ENCODE results near the gene C5orf34.
A peak's percentile ranks its signal among the peaks of the same experiment; 100 is the strongest.
"Not testable (repeated sequence)": the region's sequence is repeated elsewhere in the genome, so short reads cannot be mapped to it uniquely, and the experiment has no call there.

C5orf34 gene

DNA sequence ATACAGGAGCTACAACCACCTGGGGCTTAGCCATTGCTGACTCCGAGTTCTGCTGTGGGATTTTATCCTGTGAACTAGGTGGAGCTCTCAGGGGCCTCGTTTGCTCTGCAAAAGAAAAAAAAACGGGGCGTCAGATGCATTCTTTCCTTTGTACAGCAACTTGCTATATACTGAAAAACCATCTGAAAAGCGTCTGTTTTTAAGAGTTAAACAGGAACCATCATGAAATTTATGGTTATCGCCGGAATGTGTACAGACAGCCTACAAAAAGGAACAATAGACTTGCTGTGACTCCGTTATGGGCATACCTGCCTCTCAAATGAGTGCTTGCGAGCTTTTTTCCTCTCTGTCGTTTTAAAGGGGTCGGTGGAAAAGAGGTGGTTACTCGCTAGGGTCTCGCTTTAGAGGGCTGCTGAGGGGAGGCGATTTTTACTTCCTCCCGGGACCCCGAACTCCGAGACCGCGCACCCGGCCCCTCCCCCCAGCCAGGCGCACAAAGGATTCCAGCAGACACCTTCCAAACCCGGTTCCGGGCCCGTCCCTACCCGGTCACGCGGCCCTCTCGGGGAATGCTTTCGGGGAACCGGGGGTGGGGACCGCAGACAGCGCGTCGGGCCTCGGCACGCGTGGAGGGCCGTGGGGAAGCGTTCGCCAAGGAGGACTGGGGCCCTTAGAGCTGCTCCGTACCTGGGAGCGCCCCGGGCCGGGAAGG lies 41.1 kb upstream of the C5orf34 start:
- peak; percentile 54 for DNase-seq (ENCODE audit: low read depth)
- H3K4me3 ChIP-seq (ENCODE audit: low read depth, low read length): peak overlapping the region; percentile 100
- TF ChIP-seq, protein P1, sequence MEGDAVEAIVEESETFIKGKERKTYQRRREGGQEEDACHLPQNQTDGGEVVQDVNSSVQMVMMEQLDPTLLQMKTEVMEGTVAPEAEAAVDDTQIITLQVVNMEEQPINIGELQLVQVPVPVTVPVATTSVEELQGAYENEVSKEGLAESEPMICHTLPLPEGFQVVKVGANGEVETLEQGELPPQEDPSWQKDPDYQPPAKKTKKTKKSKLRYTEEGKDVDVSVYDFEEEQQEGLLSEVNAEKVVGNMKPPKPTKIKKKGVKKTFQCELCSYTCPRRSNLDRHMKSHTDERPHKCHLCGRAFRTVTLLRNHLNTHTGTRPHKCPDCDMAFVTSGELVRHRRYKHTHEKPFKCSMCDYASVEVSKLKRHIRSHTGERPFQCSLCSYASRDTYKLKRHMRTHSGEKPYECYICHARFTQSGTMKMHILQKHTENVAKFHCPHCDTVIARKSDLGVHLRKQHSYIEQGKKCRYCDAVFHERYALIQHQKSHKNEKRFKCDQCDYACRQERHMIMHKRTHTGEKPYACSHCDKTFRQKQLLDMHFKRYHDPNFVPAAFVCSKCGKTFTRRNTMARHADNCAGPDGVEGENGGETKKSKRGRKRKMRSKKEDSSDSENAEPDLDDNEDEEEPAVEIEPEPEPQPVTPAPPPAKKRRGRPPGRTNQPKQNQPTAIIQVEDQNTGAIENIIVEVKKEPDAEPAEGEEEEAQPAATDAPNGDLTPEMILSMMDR (IDR thresholded peaks at IDR 0.05; ENCODE audit: insufficient read depth, low read depth, low read length, missing control alignments): no peak

DNA sequence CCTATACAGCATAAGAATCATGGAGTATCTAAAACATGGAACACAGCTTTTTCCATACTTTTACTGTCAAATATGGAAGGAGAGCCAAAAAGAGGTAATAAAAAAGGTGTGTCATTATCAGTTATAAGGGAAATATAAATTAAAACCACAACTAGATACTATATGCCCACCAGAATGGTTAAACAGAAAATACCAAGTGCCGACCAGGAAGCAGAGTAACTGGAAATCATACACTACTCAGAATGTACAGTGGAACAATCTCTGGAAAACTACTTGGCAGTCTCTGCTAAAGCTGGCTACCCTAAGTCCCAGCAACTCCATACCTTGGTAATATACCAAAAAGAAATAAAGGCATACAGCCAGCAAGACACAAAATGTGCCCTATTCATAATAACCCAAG lies 39.5 kb upstream of the C5orf34 start:
- no peak for DNase-seq (ENCODE audit: low read depth)
- peak overlapping the region; percentile 100; the same call in 1 of the 2 replicates for H3K4me3 ChIP-seq (ENCODE audit: low read depth, low read length)
- TF ChIP-seq, protein P1 (IDR thresholded peaks at IDR 0.05; ENCODE audit: insufficient read depth, low read depth, low read length, missing control alignments): no peak

DNA sequence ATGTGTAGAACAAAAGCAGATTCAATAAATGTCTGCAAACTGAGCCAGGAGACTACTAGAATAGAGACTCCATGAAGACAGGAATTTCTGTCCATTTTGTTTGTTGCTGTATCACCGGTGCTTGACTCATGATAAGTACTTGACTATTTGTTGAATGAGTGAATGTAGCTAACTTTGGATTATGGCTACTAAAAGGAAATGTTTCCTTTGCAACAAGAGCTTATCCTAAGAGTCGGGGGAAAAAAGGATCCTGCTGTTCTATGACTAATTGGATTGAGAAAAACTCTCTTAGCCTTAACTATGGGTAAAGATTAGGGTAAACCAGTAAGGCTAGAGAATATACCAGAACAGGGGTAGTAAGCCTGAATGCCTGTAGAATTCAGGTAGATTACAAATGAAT lies 38.4 kb upstream of the C5orf34 start:
- TF ChIP-seq, protein P1 (IDR thresholded peaks at IDR 0.05; ENCODE audit: insufficient read depth, low read depth, low read length, missing control alignments): no peak
- DNase-seq (ENCODE audit: low read depth): no peak
- H3K4me3 ChIP-seq (ENCODE audit: low read depth, low read length): no peak overlapping the region

DNA sequence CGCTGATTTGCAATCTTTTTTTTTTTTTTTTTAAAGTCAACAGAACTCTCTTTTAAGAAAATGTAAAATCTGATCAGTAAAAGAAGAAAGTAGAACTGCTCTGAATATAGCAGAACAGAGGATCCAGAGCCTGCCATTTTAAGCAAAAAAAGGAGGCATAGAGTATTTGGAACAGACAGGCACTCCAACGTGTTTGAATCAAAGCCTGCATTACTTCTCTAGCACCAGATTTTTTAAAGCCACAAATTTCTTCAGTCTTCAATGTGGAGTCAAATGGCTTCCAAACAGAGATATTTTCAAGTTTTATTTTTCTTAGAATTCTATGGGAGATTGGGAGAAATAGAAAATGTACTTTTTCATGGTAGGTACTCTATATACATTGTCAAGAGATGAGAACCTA lies 36.8 kb upstream of the C5orf34 start:
- DNase-seq (ENCODE audit: low read depth): no peak
- TF ChIP-seq, protein P1 (IDR thresholded peaks at IDR 0.05; ENCODE audit: insufficient read depth, low read depth, low read length, missing control alignments): no peak
- H3K4me3 ChIP-seq (ENCODE audit: low read depth, low read length): no peak overlapping the region

DNA sequence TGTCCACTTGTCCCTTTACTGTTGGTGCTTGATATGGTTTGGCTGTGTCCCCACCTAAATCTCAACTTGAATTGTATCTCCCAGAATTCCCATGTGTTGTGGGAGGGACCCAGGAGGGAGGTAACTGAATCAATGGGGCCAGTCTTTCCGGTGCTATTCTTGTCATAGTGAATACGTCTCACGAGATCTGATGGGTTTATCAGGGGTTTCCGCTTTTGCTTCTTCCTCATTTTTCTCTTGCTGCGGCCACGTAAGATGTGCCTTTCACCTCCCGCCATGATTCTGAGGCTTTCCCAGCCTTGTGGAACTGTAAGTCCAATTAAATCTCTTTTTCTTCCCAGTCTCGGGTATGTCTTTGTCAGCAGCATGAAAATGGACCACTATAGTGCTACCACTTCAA lies 34.3 kb upstream of the C5orf34 start:
- not testable (repeated sequence) for H3K4me3 ChIP-seq (ENCODE audit: low read depth, low read length)
- peak; percentile 32 for DNase-seq (ENCODE audit: low read depth)

DNA sequence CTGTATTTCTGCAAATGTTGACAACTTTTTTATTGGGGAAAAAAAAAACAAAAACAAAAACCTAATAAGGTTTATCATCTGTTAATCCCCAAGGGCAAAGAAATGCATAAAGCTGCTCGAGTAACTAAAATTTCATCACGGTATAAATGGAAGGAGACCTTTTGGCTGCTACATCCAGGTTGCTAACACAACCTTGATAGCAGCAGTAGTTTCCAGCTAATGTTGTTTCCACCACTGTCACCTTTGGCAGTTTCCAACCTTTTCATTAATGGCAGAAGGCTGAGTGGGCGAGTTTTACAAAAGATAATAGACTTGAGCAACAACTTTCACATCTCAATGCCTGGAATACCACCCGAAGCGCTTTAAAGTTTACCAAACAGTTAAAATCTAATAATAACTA lies 33.4 kb upstream of the C5orf34 start:
- no peak overlapping the region for H3K4me3 ChIP-seq (ENCODE audit: low read depth, low read length)
- TF ChIP-seq, protein P1 (IDR thresholded peaks at IDR 0.05; ENCODE audit: insufficient read depth, low read depth, low read length, missing control alignments): no peak
- DNase-seq (ENCODE audit: low read depth): no peak

DNA sequence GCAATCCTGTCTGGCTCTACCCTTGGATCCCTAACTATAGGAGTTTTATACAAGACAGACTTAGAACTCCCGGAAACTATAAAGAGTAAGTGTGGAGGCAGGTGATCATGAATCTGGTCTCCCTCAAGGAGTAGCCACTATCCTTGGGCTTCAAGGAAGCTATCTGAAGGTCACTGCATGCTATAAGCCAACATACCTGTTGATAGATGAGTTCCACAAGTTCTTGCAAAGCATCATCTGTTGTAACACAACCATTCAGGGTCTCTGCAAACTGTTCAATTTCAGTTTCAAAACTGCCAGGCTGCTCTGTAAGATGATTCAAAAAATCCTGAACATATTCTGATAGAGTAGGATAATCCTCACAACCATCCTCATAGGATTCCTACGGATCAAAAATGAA lies 32.6 kb upstream of the C5orf34 start:
- no peak for DNase-seq (ENCODE audit: low read depth)
- no peak overlapping the region for H3K4me3 ChIP-seq (ENCODE audit: low read depth, low read length)
- TF ChIP-seq, protein P1 (IDR thresholded peaks at IDR 0.05; ENCODE audit: insufficient read depth, low read depth, low read length, missing control alignments): no peak
